GM23338 (cell line): ENCODE results near the gene TAF4.

Experiments used
- POLR2AphosphoS5 ChIP-seq: IDR thresholded peaks from 2 replicates; pipeline ENCODE4 v1.6.1; 2016; ENCODE audit warnings: antibody characterized with exemption, low read depth
- TF ChIP-seq, protein P1 (sequence below), 2 experiments: fragments of 200-600 bp in 1 of 2; sonication (generic) in 1 of 2; conservative IDR thresholded peaks; 2 replicates each; pipeline versions ENCODE4 v1.5.1 to v1.6.1; 2016 to 2017; ENCODE audit warnings: antibody characterized with exemption in 2 of 2, low read depth in 2 of 2, mild to moderate bottlenecking in 2 of 2, moderate library complexity in 1 of 2

DNA sequence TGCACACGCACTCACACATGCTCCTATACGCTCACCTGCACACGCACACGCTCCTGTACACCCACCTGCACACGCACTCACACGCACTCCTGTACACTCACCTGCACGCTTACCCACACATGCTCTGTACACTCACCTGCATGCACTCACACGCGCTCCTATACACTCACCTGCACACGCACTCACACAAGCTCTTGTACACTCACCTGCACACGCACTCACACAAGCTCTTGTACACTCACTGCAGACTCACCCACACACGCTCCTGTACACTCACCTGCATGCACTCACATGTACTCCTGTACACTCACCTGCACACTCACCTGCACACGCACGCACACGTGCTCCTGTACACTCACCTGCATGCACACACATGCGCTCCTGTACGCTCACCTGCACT, 22.0 kb upstream of the TAF4 start:
- TF ChIP-seq, protein P1, sequence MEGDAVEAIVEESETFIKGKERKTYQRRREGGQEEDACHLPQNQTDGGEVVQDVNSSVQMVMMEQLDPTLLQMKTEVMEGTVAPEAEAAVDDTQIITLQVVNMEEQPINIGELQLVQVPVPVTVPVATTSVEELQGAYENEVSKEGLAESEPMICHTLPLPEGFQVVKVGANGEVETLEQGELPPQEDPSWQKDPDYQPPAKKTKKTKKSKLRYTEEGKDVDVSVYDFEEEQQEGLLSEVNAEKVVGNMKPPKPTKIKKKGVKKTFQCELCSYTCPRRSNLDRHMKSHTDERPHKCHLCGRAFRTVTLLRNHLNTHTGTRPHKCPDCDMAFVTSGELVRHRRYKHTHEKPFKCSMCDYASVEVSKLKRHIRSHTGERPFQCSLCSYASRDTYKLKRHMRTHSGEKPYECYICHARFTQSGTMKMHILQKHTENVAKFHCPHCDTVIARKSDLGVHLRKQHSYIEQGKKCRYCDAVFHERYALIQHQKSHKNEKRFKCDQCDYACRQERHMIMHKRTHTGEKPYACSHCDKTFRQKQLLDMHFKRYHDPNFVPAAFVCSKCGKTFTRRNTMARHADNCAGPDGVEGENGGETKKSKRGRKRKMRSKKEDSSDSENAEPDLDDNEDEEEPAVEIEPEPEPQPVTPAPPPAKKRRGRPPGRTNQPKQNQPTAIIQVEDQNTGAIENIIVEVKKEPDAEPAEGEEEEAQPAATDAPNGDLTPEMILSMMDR (conservative IDR thresholded peaks at IDR 0.05; ENCODE audit: low read depth in 2 of 2) = no peak
- TF ChIP-seq POLR2AphosphoS5 = no peak
